ENCODE measurements around the gene AMN. TPM values are rescaled to one million over a fixed set of nuclear protein-coding genes. Genes with fewer than 3 reads are reported as not detected.

Gene AMN
- total RNA-seq, 1 experiment from 2014 or later: not detected

GRCh38 chr14:102927878-102928411 lies 5.5 kb downstream of the AMN start:
- no peak for DNase-seq (ENCODE audit: low read depth)

DNA sequence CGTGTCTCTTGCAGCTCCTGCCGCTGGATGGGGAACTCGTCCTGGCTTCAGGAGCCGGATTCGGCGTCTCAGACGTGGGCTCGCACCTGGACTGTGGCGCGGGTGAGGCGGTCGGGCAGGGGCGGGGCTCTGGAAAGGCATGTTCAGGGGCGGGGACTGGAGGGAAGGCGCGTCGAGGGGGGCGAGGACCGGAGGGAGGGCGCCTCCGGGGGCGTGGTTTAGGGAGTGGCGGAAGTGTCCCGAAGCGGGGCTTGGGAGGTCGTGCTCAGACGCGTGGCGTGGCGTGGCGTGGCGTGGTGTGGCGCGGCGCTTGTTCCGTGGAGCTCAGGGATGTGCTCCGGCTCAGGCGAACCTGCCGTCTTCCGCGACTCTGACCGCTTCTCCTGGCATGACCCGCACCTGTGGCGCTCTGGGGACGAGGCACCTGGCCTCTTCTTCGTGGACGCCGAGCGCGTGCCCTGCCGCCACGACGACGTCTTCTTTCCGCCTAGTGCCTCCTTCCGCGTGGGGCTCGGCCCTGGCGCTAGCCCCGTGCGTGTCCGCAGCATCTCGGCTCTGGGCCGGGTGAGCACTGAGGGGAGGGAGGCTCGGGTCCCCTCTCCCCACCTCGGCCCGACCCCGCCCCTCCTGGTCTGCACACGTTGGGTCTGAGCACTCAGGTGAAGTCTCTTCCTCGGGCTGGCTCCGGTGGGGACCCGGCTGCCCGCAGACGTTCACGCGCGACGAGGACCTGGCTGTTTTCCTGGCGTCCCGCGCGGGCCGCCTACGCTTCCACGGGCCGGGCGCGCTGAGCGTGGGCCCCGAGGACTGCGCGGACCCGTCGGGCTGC lies 6.2 kb downstream of the AMN start:
- no peak for DNase-seq (ENCODE audit: low read depth)

DNA sequence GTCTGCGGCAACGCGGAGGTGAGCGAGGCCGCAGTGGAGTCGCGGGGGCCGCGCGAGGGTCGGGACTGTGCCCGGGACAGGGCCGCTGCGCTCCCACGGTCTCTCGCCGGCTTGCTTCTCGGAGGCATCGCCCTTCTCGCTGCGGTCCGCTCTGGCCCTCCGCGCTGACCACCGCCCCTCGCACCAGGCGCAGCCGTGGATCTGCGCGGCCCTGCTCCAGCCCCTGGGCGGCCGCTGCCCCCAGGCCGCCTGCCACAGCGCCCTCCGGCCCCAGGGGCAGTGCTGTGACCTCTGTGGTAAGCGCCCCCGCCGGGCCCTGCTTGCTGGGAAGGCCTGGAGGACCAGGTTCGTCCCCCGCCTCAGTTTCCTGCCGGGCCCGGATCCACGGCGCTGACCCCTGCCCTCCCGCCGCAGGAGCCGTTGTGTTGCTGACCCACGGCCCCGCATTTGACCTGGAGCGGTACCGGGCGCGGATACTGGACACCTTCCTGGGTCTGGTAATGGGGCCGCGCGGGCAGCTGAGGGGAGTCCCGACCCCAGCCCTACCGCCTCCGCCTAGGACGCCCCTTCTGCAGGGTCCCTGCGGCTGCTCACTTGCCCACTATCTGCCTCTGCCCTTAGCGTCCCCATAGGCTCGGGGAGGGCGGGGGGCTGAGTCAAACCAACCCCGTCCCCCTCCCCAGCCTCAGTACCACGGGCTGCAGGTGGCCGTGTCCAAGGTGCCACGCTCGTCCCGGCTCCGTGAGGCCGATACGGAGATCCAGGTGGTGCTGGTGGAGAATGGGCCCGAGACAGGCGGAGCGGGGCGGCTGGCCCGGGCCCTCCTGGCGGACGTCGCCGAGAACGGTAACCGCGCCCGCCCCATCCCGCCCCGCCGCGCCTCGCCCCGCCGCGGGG lies 7.0 kb downstream of the AMN start:
- no peak for DNase-seq (ENCODE audit: low read depth)

DNA sequence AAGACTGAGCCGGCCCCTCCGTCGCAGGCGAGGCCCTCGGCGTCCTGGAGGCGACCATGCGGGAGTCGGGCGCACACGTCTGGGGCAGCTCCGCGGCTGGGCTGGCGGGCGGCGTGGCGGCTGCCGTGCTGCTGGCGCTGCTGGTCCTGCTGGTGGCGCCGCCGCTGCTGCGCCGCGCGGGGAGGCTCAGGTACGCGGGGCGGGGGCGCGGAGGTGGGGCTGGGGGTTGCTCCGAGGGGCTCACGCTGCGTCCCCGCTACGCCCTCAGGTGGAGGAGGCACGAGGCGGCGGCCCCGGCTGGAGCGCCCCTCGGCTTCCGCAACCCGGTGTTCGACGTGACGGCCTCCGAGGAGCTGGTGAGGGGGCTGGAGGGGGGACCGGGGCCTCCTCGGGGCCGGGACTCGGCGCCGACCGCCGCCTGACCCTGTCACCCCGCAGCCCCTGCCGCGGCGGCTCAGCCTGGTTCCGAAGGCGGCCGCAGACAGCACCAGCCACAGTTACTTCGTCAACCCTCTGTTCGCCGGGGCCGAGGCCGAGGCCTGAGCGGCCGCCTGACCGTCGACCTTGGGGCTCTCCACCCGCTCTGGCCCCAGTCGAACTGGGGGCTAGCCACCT lies 7.8 kb downstream of the AMN start:
- no peak for DNase-seq (ENCODE audit: low read depth)

DNA sequence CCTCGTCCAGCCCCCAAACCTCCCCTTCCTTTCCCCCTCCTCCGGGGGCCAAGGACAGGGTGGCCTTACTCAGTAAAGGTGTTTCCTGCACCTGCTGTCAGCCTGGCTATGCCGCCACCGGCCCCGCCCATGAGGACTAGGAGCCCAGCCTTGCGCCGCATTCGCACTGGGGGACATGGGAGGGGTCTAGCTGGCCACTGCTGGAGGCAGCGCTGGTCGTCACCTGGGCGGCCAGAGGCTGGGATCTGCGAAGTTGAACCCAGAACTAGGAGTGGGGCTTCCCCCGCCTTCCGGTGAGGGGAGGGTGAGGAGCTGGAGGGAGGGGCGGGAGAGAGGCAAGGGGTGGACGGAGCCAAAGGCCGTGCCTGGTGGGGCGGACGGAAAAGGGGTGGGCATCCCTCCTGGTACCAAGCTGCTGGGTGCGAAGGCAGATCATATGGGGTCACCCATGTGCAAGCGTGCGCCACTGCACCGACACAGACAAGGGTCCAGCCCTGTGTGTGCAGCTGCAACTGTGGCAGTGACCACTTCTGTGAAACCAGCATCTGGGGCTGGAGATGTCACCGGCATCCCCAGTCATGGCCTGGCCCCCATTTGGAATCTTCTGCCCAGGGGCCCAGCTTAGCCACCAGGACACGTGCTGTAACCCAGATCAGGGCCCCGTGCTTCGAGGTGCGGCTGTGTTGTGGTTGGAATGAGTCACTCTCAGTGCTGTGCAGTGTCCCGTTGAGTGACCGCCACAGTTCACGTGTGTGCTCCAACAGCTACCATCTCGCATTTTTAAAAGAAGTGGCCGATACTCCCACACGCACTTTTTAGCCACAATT lies 8.5 kb downstream of the AMN start:
- DNase-seq (ENCODE audit: low read depth): peak; percentile 83

DNA sequence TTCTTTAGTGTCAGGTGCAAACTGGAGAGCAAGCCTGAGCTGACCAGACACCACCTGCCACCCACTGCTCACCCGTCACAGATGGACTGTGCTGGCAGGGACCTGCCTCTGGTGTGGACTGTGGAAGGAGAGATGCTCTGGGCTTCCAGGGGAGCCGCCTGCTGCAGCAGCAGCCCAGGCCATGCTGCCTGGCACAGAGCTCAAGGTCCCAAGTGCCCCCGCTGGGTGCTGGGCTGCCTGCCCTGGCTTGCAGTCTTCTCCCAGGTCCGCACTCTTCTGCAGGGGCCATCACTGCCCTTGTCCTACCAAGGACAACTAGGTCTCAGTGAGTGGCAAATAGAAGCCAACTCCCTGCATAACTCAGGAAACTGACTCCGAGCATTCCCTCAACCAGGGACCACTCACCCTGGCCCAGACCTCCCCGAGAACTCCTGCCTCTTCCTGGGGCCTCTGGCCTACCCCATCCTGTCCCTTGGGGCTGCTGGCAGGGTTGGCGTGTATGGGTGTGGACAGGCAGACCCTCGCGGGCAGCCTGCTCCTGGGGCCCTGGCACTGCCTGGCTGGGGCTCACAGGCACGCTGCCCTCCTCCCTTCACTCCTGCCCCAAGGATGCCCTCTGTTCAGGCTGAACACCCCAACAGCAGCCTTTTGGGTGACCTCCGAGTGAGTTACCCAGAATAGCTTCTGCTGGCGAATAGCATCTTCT lies 9.3 kb downstream of the AMN start:
- DNase-seq (ENCODE audit: low read depth): no peak

GRCh38 chr14:102932484-102933248 lies 10.2 kb downstream of the AMN start:
- DNase-seq (ENCODE audit: low read depth): no peak

DNA sequence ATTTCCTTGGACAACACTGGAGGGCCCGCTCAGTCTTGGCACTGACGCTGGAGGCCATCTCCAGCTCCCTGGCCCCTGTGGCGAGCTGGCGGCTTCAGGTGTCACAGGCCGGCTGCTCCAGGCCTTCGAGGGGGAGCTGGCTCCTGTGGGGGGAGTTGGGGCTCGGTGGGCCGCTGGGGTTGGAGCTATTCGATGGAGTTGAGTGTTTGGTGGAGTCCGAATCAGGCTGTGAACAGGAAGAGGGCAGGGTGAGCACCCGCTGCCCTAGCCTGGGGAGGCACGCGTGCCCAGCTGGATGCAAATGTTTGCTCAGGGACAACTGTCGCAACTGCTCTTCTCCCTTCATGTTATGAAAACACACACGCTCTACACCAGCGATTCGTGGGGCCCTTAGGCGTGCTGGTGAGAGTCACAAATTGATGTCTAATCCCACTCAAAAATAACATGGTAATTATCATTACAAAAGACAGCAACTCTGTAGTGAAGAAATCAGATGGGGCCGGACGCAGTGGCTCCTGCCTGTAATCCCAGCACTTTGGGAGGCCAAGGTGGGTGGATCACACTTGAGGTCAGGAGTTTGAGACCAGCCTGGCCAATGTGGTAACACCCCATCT lies 11.3 kb downstream of the AMN start:
- no peak for DNase-seq (ENCODE audit: low read depth)

DNA sequence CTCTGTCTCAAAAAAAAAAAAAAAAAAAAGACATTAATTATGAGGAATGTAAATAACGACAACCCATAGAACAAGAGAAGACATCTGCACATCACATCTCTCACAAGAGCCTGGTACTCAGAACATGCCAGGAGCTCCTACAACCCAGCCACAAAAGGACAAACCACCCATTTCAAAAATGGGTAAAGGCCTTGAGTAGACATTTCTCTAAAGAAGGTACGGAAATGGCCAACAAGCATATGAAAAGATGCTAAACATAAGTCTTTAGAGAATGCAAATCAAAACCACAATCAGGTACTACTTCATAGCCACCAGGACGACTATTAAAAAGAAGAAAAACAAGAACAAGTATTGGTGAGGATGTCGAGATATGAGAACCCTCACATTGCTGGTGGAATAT lies 13.3 kb downstream of the AMN start:
- DNase-seq (ENCODE audit: low read depth): no peak

DNA sequence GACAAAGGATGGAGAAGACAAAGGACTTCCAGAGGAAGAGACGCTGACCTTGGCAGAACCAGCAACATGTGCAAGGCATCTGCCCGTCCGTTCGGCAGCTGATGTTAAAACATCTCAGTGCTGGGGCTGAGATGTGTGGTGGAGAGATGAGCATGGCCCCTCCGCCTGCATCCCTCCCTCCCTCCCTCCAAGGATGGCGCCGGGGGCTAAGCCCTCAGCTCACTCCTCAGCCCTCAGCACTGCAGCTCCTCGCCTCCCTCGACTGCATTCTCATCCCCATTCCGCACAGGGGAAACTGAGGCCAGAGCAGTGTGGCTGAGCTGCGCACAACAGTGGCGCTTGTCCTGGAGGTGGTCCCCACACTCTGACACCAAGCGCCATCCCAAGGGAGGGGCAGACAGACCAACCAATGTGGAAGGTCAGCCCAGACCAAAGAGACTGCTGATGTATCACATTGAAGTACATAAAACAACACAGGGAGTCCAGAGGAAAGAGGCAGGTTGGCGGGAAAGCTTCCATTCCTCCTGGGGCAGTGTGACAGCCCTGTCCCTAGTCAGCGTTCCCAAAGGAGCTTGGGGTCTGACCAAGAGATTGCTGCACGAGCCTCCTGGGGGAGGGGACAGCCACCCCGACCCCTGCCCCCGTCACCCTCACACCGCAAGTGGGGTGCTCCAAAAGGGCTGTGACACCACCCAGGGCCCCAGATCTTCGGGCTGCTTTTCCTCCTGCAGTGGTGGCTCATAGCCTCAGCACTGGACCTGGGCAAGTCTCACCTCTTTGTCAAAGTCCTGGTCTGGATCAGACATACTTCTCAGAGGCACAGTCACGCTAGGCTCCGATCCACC lies 15.1 kb downstream of the AMN start:
- no peak for DNase-seq (ENCODE audit: low read depth)

GRCh38 chr14:102938191-102938590 lies 15.7 kb downstream of the AMN start:
- no peak for DNase-seq (ENCODE audit: low read depth)

DNA sequence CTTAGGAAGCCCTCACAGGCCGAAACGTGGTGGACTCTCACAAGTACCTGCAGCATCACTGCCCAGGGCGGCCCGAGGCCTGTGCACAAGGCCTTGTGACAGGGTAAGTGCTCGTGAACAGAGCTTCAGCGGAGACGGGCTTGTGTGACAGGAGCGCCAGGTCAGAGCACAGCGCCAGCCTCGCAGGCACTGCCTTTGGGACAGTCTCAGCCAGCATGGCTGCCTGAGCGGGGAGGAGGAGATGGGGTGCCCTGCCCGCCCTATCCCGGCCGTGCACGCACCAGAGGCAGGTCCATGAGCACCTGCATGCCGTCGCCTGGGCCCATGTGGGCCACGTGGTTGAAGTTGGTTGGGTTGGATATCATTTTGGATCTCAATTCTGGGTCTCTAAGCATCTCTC lies 16.9 kb downstream of the AMN start:
- no peak for DNase-seq (ENCODE audit: low read depth)

GRCh38 chr14:102939820-102940561 lies 17.5 kb downstream of the AMN start:
- DNase-seq (ENCODE audit: low read depth): no peak

- DNase-seq (ENCODE audit: low read depth): no peak
These were observed 18.4 kb downstream of the AMN start for GRCh38 chr14:102940729-102941362.

DNA sequence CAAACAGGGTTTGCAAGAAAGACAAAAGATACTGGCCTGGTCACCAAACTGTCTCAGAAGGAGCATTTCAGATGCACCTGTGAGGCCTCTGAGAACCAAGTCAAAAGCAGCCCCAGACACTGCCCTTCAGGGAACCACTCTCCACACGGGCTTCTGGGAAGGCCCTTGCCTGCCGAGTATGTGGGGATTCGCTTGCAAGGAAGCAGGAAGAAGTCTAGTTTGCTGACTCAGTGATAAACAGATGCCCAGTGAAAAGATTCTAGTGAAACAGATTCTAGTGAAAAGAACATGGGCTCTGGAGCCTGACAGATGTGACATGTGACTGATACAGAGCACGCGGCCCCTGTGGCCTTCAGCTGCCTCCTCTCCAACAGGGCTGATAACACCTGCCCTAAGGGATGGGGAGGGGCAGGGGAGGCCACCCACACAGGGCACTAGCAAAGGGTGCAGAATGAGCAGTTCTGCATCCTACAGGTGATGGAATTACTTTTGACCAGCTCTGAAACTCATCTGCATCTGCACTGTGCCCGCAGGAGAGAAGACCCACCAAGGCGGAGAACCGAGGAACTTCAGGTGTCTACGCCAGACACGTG lies 19.1 kb downstream of the AMN start:
- no peak for DNase-seq (ENCODE audit: low read depth)

DNA sequence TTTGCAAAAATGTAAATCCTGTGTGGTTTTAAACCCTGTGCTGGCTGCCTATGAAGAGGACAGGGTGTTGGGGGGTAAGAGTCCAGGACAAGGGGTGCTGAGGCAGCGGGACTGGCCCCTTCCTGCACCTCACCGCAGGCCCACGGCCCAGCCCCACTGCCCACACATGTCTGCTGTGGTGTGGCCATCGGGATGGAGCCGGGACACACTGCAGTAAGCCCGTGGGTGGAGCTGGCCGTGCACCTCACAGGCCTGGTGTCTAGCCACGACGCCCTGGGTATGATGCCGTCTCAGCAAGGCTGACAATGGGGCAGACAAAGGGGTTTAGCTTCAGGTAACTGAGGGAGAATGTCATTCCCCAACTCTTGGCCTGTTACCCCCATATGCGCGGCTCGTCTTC lies 19.6 kb downstream of the AMN start:
- DNase-seq (ENCODE audit: low read depth): no peak

DNA sequence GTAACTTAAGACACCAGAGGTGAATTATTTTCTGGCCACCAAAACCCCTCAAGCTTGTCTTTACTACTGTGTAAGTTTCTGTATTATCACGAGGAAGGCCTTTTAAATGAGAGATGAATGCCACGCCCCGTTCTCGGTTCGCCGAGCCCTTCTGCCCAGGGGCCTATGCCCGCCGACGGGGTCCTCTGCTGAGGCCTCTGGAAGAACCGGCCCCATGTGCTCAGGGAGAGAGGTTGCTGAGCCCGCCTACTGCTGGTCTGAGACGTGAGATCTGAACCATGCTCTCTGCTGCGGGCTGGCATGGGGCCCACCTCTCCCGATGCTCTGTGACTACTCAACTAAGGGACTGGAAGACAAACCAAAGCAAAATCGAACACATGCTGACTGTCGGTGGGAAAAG lies 21.0 kb downstream of the AMN start:
- DNase-seq (ENCODE audit: low read depth): no peak
